OCI-LY1 (cell line): ENCODE results near the gene FBLN2.

Experiments used
- EZH2 ChIP-seq: fragments of 200-600 bp; sonication (generic), shearing (Covaris generic); IDR thresholded peaks from 2 replicates; pipeline ENCODE4 v1.8.0; 2017; ENCODE audit warnings: borderline replicate concordance, mixed run types, mild to moderate bottlenecking, antibody characterized with exemption, low read length, moderate library complexity, mixed read lengths
- TF ChIP-seq, protein P1 (sequence below): fragments of 200-600 bp; sonication (generic), shearing (Covaris generic); IDR thresholded peaks from 2 replicates; pipeline ENCODE4 v1.5.1; 2017; ENCODE audit warnings: mild to moderate bottlenecking, antibody characterized with exemption, low read length, moderate library complexity, mixed read lengths

- TF ChIP-seq, protein P1, sequence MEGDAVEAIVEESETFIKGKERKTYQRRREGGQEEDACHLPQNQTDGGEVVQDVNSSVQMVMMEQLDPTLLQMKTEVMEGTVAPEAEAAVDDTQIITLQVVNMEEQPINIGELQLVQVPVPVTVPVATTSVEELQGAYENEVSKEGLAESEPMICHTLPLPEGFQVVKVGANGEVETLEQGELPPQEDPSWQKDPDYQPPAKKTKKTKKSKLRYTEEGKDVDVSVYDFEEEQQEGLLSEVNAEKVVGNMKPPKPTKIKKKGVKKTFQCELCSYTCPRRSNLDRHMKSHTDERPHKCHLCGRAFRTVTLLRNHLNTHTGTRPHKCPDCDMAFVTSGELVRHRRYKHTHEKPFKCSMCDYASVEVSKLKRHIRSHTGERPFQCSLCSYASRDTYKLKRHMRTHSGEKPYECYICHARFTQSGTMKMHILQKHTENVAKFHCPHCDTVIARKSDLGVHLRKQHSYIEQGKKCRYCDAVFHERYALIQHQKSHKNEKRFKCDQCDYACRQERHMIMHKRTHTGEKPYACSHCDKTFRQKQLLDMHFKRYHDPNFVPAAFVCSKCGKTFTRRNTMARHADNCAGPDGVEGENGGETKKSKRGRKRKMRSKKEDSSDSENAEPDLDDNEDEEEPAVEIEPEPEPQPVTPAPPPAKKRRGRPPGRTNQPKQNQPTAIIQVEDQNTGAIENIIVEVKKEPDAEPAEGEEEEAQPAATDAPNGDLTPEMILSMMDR, result no peak
- no peak for TF ChIP-seq EZH2
Observed at GRCh38 chr3:13590841-13591520, 42.1 kb downstream of the FBLN2 start.
